Fibroblast of lung (primary cell): ENCODE data around the gene TDP1.

Experiments
- CTCF ChIP-seq, 2 donors: IDR thresholded peaks in 1 of 2; conservative IDR thresholded peaks in 1 of 2; 1 replicate in 1 of 2; 2 replicates in 1 of 2; pipeline ENCODE4 v1.5.1; 2011 to 2012; ENCODE audit warnings: low read length in 2 of 2, control low read depth in 1 of 2, inconsistent platforms in 1 of 2, low read depth in 1 of 2, mild to moderate bottlenecking in 1 of 2
- EZH2 ChIP-seq: IDR thresholded peaks from 2 replicates; pipeline ENCODE4 v1.5.1; 2012; ENCODE audit warnings: low read length, control low read depth, mild to moderate bottlenecking; ENCODE audit errors: missing control alignments

GRCh38 chr14:90023176-90023896 lies 67.6 kb downstream of the TDP1 start:
- TF ChIP-seq CTCF (conservative IDR thresholded peaks at IDR 0.05 in 1 of 2, IDR thresholded peaks at IDR 0.05 in 1 of 2; ENCODE audit: low read depth in 1 of 2, low read length in 2 of 2) (no peak), EZH2 (no peak)
